H9 (cell line): ENCODE measurements around the gene ARHGEF17. TPM values are rescaled to one million over a fixed set of nuclear protein-coding genes. Genes with fewer than 3 reads are reported as not detected.

Source experiments
- DNase-seq: peaks from one replicate; pipeline ENCODE4 v3.0.0-alpha.2; 2017
- H2AFZ ChIP-seq: one replicate; pipeline ENCODE4 v1.6.1; 2013; ENCODE audit warnings: mild to moderate bottlenecking, low read length, control low read depth, moderate library complexity
- H2AK5ac ChIP-seq: 2 replicates; pipeline ENCODE4 v1.6.1; 2013; ENCODE audit warnings: low read length, control low read depth, mixed read lengths; ENCODE audit not compliant: insufficient read length
- H2BK120ac ChIP-seq: one replicate; pipeline ENCODE4 v1.6.1; 2013; ENCODE audit warnings: low read depth, mild to moderate bottlenecking, low read length, control low read depth, inconsistent platforms; ENCODE audit not compliant: poor library complexity, severe bottlenecking
- H2BK12ac ChIP-seq: 2 replicates; pipeline ENCODE4 v1.6.1; 2013; ENCODE audit warnings: low read length, control low read depth, mixed read lengths, low read depth; ENCODE audit not compliant: insufficient read length
- H2BK15ac ChIP-seq: 2 replicates; pipeline ENCODE4 v1.6.1; 2013; ENCODE audit warnings: low read depth, low read length, control low read depth
- H2BK20ac ChIP-seq: one replicate; pipeline ENCODE4 v1.6.1; 2013; ENCODE audit warnings: low read depth, mild to moderate bottlenecking, low read length, control low read depth, inconsistent platforms; ENCODE audit not compliant: poor library complexity, severe bottlenecking
- H2BK5ac ChIP-seq: 2 replicates; pipeline ENCODE4 v1.6.1; 2013; ENCODE audit warnings: low read length, control low read depth, mixed read lengths; ENCODE audit not compliant: insufficient read length
- H3K14ac ChIP-seq: 2 replicates; pipeline ENCODE4 v1.6.1; 2013; ENCODE audit warnings: low read length, control low read depth; ENCODE audit not compliant: insufficient read depth
- H3K18ac ChIP-seq: 2 replicates; pipeline ENCODE4 v1.6.1; 2013; ENCODE audit warnings: low read depth, mild to moderate bottlenecking, mixed read lengths, low read length, control low read depth; ENCODE audit not compliant: insufficient read length
- H3K23ac ChIP-seq: 2 replicates; pipeline ENCODE4 v1.6.1; 2013; ENCODE audit warnings: low read length, control low read depth, mixed read lengths, low read depth; ENCODE audit not compliant: insufficient read length
- H3K23me2 ChIP-seq: 2 replicates; pipeline ENCODE4 v1.6.1; 2013; ENCODE audit warnings: low read depth, mild to moderate bottlenecking, mixed read lengths, low read length, control low read depth; ENCODE audit not compliant: insufficient read length, poor library complexity, severe bottlenecking
- H3K27ac ChIP-seq: 2 replicates; pipeline ENCODE4 v1.5.1; 2013; ENCODE audit warnings: low read length, control low read depth, mixed read lengths, low read depth; ENCODE audit not compliant: insufficient read length
- H3K27me3 ChIP-seq: 2 replicates; pipeline ENCODE4 v1.6.1; 2013; ENCODE audit warnings: low read length, control low read depth, inconsistent platforms; ENCODE audit not compliant: insufficient read depth
- H3K4ac ChIP-seq: 2 replicates; pipeline ENCODE4 v1.6.1; 2013; ENCODE audit warnings: low read depth, mild to moderate bottlenecking, control low read depth, inconsistent platforms, low read length, moderate library complexity
- H3K4me1 ChIP-seq: 2 replicates; pipeline ENCODE4 v1.6.1; 2013; ENCODE audit warnings: low read length, control low read depth, inconsistent platforms; ENCODE audit not compliant: insufficient read depth
- H3K4me2 ChIP-seq: 2 replicates; pipeline ENCODE4 v1.6.1; 2013; ENCODE audit warnings: low read length, control low read depth, mixed read lengths; ENCODE audit not compliant: insufficient read length, insufficient read depth
- H3K56ac ChIP-seq: 2 replicates; pipeline ENCODE4 v1.6.1; 2013; ENCODE audit warnings: low read depth, mild to moderate bottlenecking, mixed read lengths, low read length, control low read depth; ENCODE audit not compliant: insufficient read length
- H3K79me1 ChIP-seq: 2 replicates; pipeline ENCODE4 v1.6.1; 2013; ENCODE audit warnings: low read depth, mild to moderate bottlenecking, moderate library complexity, low read length, control low read depth, inconsistent platforms; ENCODE audit not compliant: insufficient read depth, poor library complexity, severe bottlenecking
- H3K79me2 ChIP-seq: 2 replicates; pipeline ENCODE4 v1.6.1; 2013; ENCODE audit warnings: low read length, control low read depth, inconsistent platforms; ENCODE audit not compliant: insufficient read depth
- H3K9ac ChIP-seq: 2 replicates; pipeline ENCODE4 v1.6.1; 2013; ENCODE audit warnings: low read length, control low read depth, mixed read lengths; ENCODE audit not compliant: insufficient read length; ENCODE audit errors: extremely low read depth
- H3K9me3 ChIP-seq: one replicate; pipeline ENCODE4 v1.6.1; 2013; ENCODE audit warnings: low read depth, low read length, inconsistent platforms; ENCODE audit not compliant: control insufficient read depth
- H3T11ph ChIP-seq: one replicate; pipeline ENCODE4 v1.6.1; 2013; ENCODE audit warnings: mild to moderate bottlenecking, low read length, control low read depth, inconsistent platforms
- H4K20me1 ChIP-seq: one replicate; pipeline ENCODE4 v1.6.1; 2013; ENCODE audit not compliant: control insufficient read depth, insufficient read length, insufficient read depth
- H4K5ac ChIP-seq: 2 replicates; pipeline ENCODE4 v1.6.1; 2013; ENCODE audit warnings: low read depth, mild to moderate bottlenecking, mixed read lengths, low read length, control low read depth; ENCODE audit not compliant: insufficient read length
- H4K8ac ChIP-seq: replicated peaks from 2 replicates; pipeline ENCODE4 v1.6.1; 2013; ENCODE audit warnings: low read length, control low read depth, mixed read lengths, low read depth; ENCODE audit not compliant: insufficient read length
- H4K91ac ChIP-seq: 2 replicates; pipeline ENCODE4 v1.6.1; 2013; ENCODE audit warnings: low read depth, mild to moderate bottlenecking, moderate library complexity, mixed read lengths, low read length, control low read depth; ENCODE audit not compliant: insufficient read length
- H3K27ac Mint-ChIP-seq, 3 experiments: 2 replicates in 2 of 3; 3 replicates in 1 of 3; pipeline ENCODE4 v1.8.0; 2020 to 2021; ENCODE audit warnings: mixed read lengths in 3 of 3, mild to moderate bottlenecking in 1 of 3, moderate library complexity in 1 of 3
- H3K27me3 Mint-ChIP-seq: 2 replicates; pipeline ENCODE4 v1.8.0; 2021; ENCODE audit warnings: low read depth, mild to moderate bottlenecking, moderate library complexity, mixed read lengths
- H3K36me3 Mint-ChIP-seq, 3 experiments: 2 replicates in 2 of 3; 3 replicates in 1 of 3; pipeline ENCODE4 v1.8.0; 2020 to 2021; ENCODE audit warnings: low read depth in 3 of 3, mixed read lengths in 3 of 3; ENCODE audit not compliant: insufficient read depth in 1 of 3
- H3K4me1 Mint-ChIP-seq, 2 experiments: 2 replicates each; pipeline ENCODE4 v1.8.0; 2020; ENCODE audit warnings: mixed read lengths in 2 of 2
- H3K4me3 Mint-ChIP-seq, 2 experiments: 2 replicates in 1 of 2; 3 replicates in 1 of 2; pipeline ENCODE4 v1.8.0; 2020 to 2021; ENCODE audit warnings: mild to moderate bottlenecking in 2 of 2, mixed read lengths in 2 of 2, moderate library complexity in 1 of 2
- H3K9me3 Mint-ChIP-seq, 2 experiments: 2 replicates in 1 of 2; 3 replicates in 1 of 2; pipeline ENCODE4 v1.8.0; 2020; ENCODE audit warnings: mild to moderate bottlenecking in 2 of 2, mixed read lengths in 2 of 2, moderate library complexity in 1 of 2
- CTCF ChIP-seq: fragments of 200-600 bp; sonication (generic); conservative IDR thresholded peaks from 3 replicates; pipeline ENCODE4 v1.8.0; 2021; ENCODE audit warnings: antibody characterized with exemption, mild to moderate bottlenecking
- WGBS: extraction: QIAGEN DNeasy Blood & Tissue Kit; methylation state at CpG from one replicate; pipeline ENCODE4 v1.1.7; 2013; ENCODE audit warnings: missing lambda C conversion rate, low lambda C conversion rate, mixed read lengths; ENCODE audit not compliant: insufficient read length; ENCODE audit errors: extremely low coverage; 5-methylcytosine and 5-hydroxymethylcytosine counted together
- total RNA-seq: library from RNA; stranded (reverse); gene quantifications from 2 replicates; pipeline ENCODE4 v1.2.1, GENCODE V29; 2021

The ARHGEF17 gene
- total RNA-seq, 1 experiment from 2014 or later, result 7.4 TPM

DNA sequence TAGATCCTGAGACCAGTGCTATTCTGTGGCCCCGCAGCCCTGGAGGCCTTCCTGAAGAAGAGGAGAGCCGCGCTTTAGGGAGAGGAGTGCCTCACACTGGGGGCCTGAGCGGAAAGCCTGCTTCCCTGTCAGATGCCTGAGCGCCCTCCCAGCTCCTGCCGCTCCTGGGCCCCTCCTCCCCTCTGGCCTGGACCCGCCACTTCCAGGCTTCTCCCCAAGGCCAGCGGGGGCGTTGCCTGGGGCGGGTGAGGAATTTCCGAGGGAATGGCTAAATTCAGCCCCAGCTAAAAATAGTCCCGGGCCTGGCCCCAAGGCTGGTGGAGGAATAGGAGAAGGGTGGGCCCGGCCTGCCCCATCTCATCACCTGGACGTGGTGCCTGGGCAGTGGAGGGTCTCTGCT is 15.4 kb downstream of the ARHGEF17 start:
- Mint-ChIP-seq H3K27ac (peak overlapping the region in 1 of 3 experiments; percentile 11; a peak in 1 of 7 replicates), H3K4me3 (no peak overlapping the region), H3K4me1 (peaks cover 39 to 45% of the 10 kb centered on the region in 2 experiments), H3K36me3 (peaks cover 0 to 10% (median 4%) of the 10 kb centered on the region in 3 experiments; a peak in 3 of 7 replicates), H3K9me3 (no peaks in the 10 kb centered on the region), H3K27me3 (peaks cover 30% of the 10 kb centered on the region)
- no peak overlapping the region for H4K91ac ChIP-seq
- H2BK15ac ChIP-seq, result no peak overlapping the region
- no peak overlapping the region for H2AK5ac ChIP-seq
- H4K5ac ChIP-seq, result no peak overlapping the region
- no CpG with 5 or more reads among the region's 14 CpGs for WGBS
- no peak overlapping the region for H3K27ac ChIP-seq
- no peak overlapping the region for H2BK5ac ChIP-seq
- no peak overlapping the region for H3K14ac ChIP-seq
- H2BK20ac ChIP-seq, result no peak overlapping the region
- no peak overlapping the region for H2BK12ac ChIP-seq
- H4K20me1 ChIP-seq, result no peaks in the 10 kb centered on the region
- H3K23ac ChIP-seq, result no peak overlapping the region
- no peak overlapping the region for H3K4ac ChIP-seq
- H3K4me2 ChIP-seq, result no peak overlapping the region
- no peak overlapping the region for H3T11ph ChIP-seq
- H3K23me2 ChIP-seq, result no peaks in the 10 kb centered on the region
- no peak overlapping the region for H3K9ac ChIP-seq
- H3K9me3 ChIP-seq, result no peaks in the 10 kb centered on the region
- H2BK120ac ChIP-seq, result no peak overlapping the region
- no peak overlapping the region for H4K8ac ChIP-seq
- H3K18ac ChIP-seq, result no peak overlapping the region
- no peaks in the 10 kb centered on the region for H3K27me3 ChIP-seq
- no peak for TF ChIP-seq CTCF
- peak; percentile 84 for DNase-seq
- peaks cover 7% of the 10 kb centered on the region; the same call in 1 of the 2 replicates for H3K4me1 ChIP-seq
- no peak overlapping the region for H3K56ac ChIP-seq
- no peaks in the 10 kb centered on the region for H3K79me2 ChIP-seq
- no peaks in the 10 kb centered on the region for H3K79me1 ChIP-seq
- H2AFZ ChIP-seq, result no peak overlapping the region
